HCT116 (cell line): Measurements from ENCODE around the gene CORO2A. TPM values are rescaled to one million over a fixed set of nuclear protein-coding genes. Genes with fewer than 3 reads are reported as not detected.

ENCODE experiments used
- ATAC-seq: fragments of 200-7000 bp; cut with Tn5 transposase; 2 replicates; pipeline ENCODE4 v1.9.1; 2020; ENCODE audit warnings: mild to moderate bottlenecking, moderate library complexity
- BruUV-seq: library from RNA; stranded (reverse); fragments of 400-500 nt; replicated peaks from 2 replicates; lab custom pipeline; 2021; lab: Mats Ljungman, UMichigan
- CTCF ChIA-PET: fragments of 300-600 bp; sonication (Branson Sonifier 250); formaldehyde crosslinking; loops from one replicate; lab custom pipeline; 2021; ENCODE audit warnings: antibody characterized with exemption; lab: Charles Lee
- POLR2A ChIA-PET: fragments of 300-600, 350-600 bp; sonication (Branson Sonifier 250); formaldehyde crosslinking; loops from one replicate; lab custom pipeline; 2021; ENCODE audit warnings: antibody characterized with exemption; lab: Charles Lee
- RAD21 ChIA-PET, 2 experiments: fragments of 300-600 bp; sonication (Branson Sonifier 250); formaldehyde crosslinking; loops; one replicate each; lab custom pipeline; 2023; ENCODE audit warnings: low total read pairs in 2 of 2; ENCODE audit not compliant: uncharacterized antibody in 2 of 2, unreplicated experiment in 2 of 2, low non-redundant PET in 1 of 2; lab: Charles Lee
- DNase-seq: peaks from one replicate; pipeline ENCODE4 v3.0.0-alpha.2; 2010; ENCODE audit warnings: low read depth, low spot score
- H2AFZ ChIP-seq: fragments of 200-600 bp; shearing (Covaris generic), sonication (generic); 2 replicates; pipeline ENCODE4 v1.6.1; 2017; ENCODE audit warnings: low read depth, mixed run types, mixed read lengths, antibody characterized with exemption, low read length; ENCODE audit not compliant: poor library complexity, severe bottlenecking
- H3K27ac ChIP-seq: 2 replicates; pipeline ENCODE4 v1.5.1; 2012; ENCODE audit warnings: low read depth, low read length
- H3K27me3 ChIP-seq: fragments of 200-600 bp; sonication (generic); 2 replicates; pipeline ENCODE4 v1.6.1; 2016; ENCODE audit warnings: mixed run types, low read length, mixed read lengths; ENCODE audit not compliant: insufficient read depth
- H3K36me3 ChIP-seq, 2 experiments: fragments of 200-500 bp in 1 of 2; fragments of 200-600 bp in 1 of 2; sonication (Bioruptor generic) in 1 of 2; sonication (generic) in 1 of 2; 2 replicates each; pipeline versions ENCODE4 v1.5.1 to v1.6.1; 2014 to 2016; ENCODE audit warnings: low read length in 2 of 2, inconsistent platforms in 1 of 2, mixed read lengths in 1 of 2, mixed run types in 1 of 2; ENCODE audit not compliant: insufficient read depth in 2 of 2, control insufficient read depth in 1 of 2
- H3K4me1 ChIP-seq, 2 experiments: fragments of 200-600 bp in 1 of 2; sonication (generic) in 1 of 2; 2 replicates each; pipeline versions ENCODE4 v1.5.1 to v1.6.1; 2012 to 2017; ENCODE audit warnings: low read length in 2 of 2, inconsistent platforms in 1 of 2, mild to moderate bottlenecking in 1 of 2, mixed read lengths in 1 of 2, mixed run types in 1 of 2, moderate library complexity in 1 of 2; ENCODE audit not compliant: insufficient read depth in 2 of 2, control insufficient read depth in 1 of 2
- H3K4me2 ChIP-seq: fragments of 200-600 bp; sonication (generic); 2 replicates; pipeline ENCODE4 v1.6.1; 2017; ENCODE audit warnings: mixed run types, low read length, mixed read lengths
- H3K4me3 ChIP-seq, 2 experiments: fragments of 200-600 bp in 1 of 2; sonication (generic) in 1 of 2; replicated peaks in 1 of 2; 2 replicates each; pipeline ENCODE4 v1.5.1; 2011 to 2016; ENCODE audit warnings: low read length in 2 of 2, control low read depth in 1 of 2, low read depth in 1 of 2, mild to moderate bottlenecking in 1 of 2, mixed read lengths in 1 of 2, mixed run types in 1 of 2
- H3K79me2 ChIP-seq: fragments of 200-600 bp; sonication (generic); 2 replicates; pipeline ENCODE4 v1.6.1; 2017; ENCODE audit warnings: mild to moderate bottlenecking, mixed run types, low read length, moderate library complexity, mixed read lengths; ENCODE audit not compliant: insufficient read depth
- H3K9ac ChIP-seq: fragments of 200-600 bp; sonication (generic); 2 replicates; pipeline ENCODE4 v1.6.1; 2016; ENCODE audit warnings: low read length, mixed read lengths
- H3K9me2 ChIP-seq: fragments of 200-600 bp; sonication (generic), shearing (Covaris generic); 2 replicates; pipeline ENCODE4 v1.6.1; 2017; ENCODE audit warnings: mixed run types, mild to moderate bottlenecking, moderate library complexity; ENCODE audit not compliant: insufficient read depth
- H3K9me3 ChIP-seq, 2 experiments: fragments of 200-500 bp in 1 of 2; fragments of 200-600 bp in 1 of 2; sonication (Bioruptor generic) in 1 of 2; sonication (generic) in 1 of 2; 2 replicates each; pipeline ENCODE4 v1.6.1; 2014 to 2017; ENCODE audit warnings: low read length in 2 of 2, mixed read lengths in 2 of 2, inconsistent platforms in 1 of 2, low read depth in 1 of 2, mild to moderate bottlenecking in 1 of 2, mixed run types in 1 of 2, moderate library complexity in 1 of 2; ENCODE audit not compliant: control insufficient read depth in 1 of 2, insufficient read depth in 1 of 2
- H4K20me1 ChIP-seq: fragments of 200-600 bp; sonication (generic), shearing (Covaris generic); 2 replicates; pipeline ENCODE4 v1.6.1; 2017; ENCODE audit warnings: mixed run types, mild to moderate bottlenecking, moderate library complexity; ENCODE audit not compliant: insufficient read depth
- ATF3 ChIP-seq: IDR thresholded peaks from 2 replicates; pipeline ENCODE4 v1.6.1; 2012
- CBX3 ChIP-seq: IDR thresholded peaks from 2 replicates; pipeline ENCODE4 v1.6.1; 2012; ENCODE audit warnings: low read depth
- CEBPB ChIP-seq: IDR thresholded peaks from 2 replicates; pipeline ENCODE4 v1.6.1; 2012; ENCODE audit warnings: low read depth
- ELF1 ChIP-seq: IDR thresholded peaks from 2 replicates; pipeline ENCODE4 v1.6.1; 2012; ENCODE audit warnings: low read depth, borderline replicate concordance
- EZH2phosphoT487 ChIP-seq: fragments of 200-600 bp; IDR thresholded peaks from 2 replicates; pipeline ENCODE4 v1.6.1; 2018; ENCODE audit warnings: antibody characterized with exemption, borderline replicate concordance
- JUND ChIP-seq: IDR thresholded peaks from 2 replicates; pipeline ENCODE4 v1.6.1; 2012
- POLR2AphosphoS5 ChIP-seq: IDR thresholded peaks from 2 replicates; pipeline ENCODE4 v1.6.1; 2011; ENCODE audit warnings: mild to moderate bottlenecking, low read depth, low read length, moderate library complexity
- SP1 ChIP-seq: IDR thresholded peaks from 2 replicates; pipeline ENCODE4 v1.6.1; 2012; ENCODE audit warnings: low read depth
- SRF ChIP-seq: IDR thresholded peaks from 2 replicates; pipeline ENCODE4 v1.6.1; 2012; ENCODE audit warnings: low read depth
- TCF7L2 ChIP-seq: IDR thresholded peaks from 2 replicates; pipeline ENCODE4 v1.7.0; 2011; ENCODE audit warnings: borderline replicate concordance, inconsistent platforms; ENCODE audit not compliant: insufficient read depth, insufficient read length; ENCODE audit errors: extremely low read depth
- YY1 ChIP-seq: IDR thresholded peaks from 2 replicates; pipeline ENCODE4 v1.6.1; 2011; ENCODE audit warnings: low read length, low read depth, moderate library complexity, mild to moderate bottlenecking; ENCODE audit not compliant: insufficient replicate concordance; ENCODE audit errors: extremely low read depth
- ZFX ChIP-seq: fragments of 450-650 bp; IDR thresholded peaks from 2 replicates; pipeline ENCODE4 v1.6.1; 2017
- ZNF274 ChIP-seq: fragments of 200-500 bp; sonication (Bioruptor generic); IDR thresholded peaks from 2 replicates; pipeline ENCODE4 v1.6.1; 2014; ENCODE audit warnings: mild to moderate bottlenecking, low read depth, low read length, inconsistent platforms
- intact Hi-C: fragments of 100-400 bp; cut with micrococcal nuclease; formaldehyde crosslinking; loops from 2 replicates; pipeline ENCODE4 v1.10.0; 2022
- total RNA-seq: library from RNA; stranded (reverse); gene quantifications from one replicate; pipeline ENCODE4 v1.2.1, GENCODE V29; 2021; ENCODE audit not compliant: unreplicated experiment
- TF ChIP-seq, protein P1 (sequence below): IDR thresholded peaks from 2 replicates; pipeline ENCODE4 v1.6.1; 2011; ENCODE audit warnings: mild to moderate bottlenecking, low read length, moderate library complexity; ENCODE audit not compliant: insufficient replicate concordance; ENCODE audit errors: extremely low read depth
- TF ChIP-seq, protein P2 (sequence below): IDR thresholded peaks from 2 replicates; pipeline ENCODE4 v1.6.1; 2012

Gene CORO2A
- total RNA-seq, 1 experiment from 2014 or later = 5.7 TPM

GRCh38 chr9:98134702-98135557 lies 57.5 kb downstream of the CORO2A start:
- Histone ChIP-seq H2AFZ (no peak overlapping the region), H3K9me3 (no peaks in the 10 kb centered on the region), H3K9me2 (no peaks in the 10 kb centered on the region), H3K36me3 (no peaks in the 10 kb centered on the region), H3K79me2 (no peaks in the 10 kb centered on the region), H3K4me2 (no peak overlapping the region), H4K20me1 (no peaks in the 10 kb centered on the region), H3K9ac (no peak overlapping the region), H3K27ac (no peak overlapping the region), H3K4me3 (no peak overlapping the region), H3K27me3 (no peaks in the 10 kb centered on the region), H3K4me1 (no peaks in the 10 kb centered on the region)
- ATAC-seq (no peak), DNase-seq (no peak)
- POLR2A ChIA-PET = no interaction called here
- TF ChIP-seq ZFX (no peak), YY1 (no peak), SRF (no peak), ATF3 (no peak), ZNF274 (no peak), POLR2AphosphoS5 (no peak), SP1 (no peak), CEBPB (no peak), JUND (no peak), ELF1 (no peak), TCF7L2 (no peak), CBX3 (no peak), EZH2phosphoT487 (no peak)
- TF ChIP-seq, protein P1, sequence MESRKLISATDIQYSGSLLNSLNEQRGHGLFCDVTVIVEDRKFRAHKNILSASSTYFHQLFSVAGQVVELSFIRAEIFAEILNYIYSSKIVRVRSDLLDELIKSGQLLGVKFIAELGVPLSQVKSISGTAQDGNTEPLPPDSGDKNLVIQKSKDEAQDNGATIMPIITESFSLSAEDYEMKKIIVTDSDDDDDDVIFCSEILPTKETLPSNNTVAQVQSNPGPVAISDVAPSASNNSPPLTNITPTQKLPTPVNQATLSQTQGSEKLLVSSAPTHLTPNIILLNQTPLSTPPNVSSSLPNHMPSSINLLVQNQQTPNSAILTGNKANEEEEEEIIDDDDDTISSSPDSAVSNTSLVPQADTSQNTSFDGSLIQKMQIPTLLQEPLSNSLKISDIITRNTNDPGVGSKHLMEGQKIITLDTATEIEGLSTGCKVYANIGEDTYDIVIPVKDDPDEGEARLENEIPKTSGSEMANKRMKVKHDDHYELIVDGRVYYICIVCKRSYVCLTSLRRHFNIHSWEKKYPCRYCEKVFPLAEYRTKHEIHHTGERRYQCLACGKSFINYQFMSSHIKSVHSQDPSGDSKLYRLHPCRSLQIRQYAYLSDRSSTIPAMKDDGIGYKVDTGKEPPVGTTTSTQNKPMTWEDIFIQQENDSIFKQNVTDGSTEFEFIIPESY = no peak
- TF ChIP-seq, protein P2, sequence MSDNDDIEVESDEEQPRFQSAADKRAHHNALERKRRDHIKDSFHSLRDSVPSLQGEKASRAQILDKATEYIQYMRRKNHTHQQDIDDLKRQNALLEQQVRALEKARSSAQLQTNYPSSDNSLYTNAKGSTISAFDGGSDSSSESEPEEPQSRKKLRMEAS = no peak
- CTCF ChIA-PET = no interaction called here
- intact Hi-C loops = no loop called here
- RAD21 ChIA-PET = no interaction called here
- BruUV-seq = no TSS peak
